Fibroblast of villous mesenchyme (primary cell): ENCODE results near the gene COX4I2. TPM values are rescaled to one million over a fixed set of nuclear protein-coding genes. Genes with fewer than 3 reads are reported as not detected.
"Not testable (repeated sequence)": the region's sequence is repeated elsewhere in the genome, so short reads cannot be mapped to it uniquely, and the experiment has no call there.

Source experiments
- DNase-seq: peaks from one replicate; pipeline ENCODE4 v3.0.0-alpha.2; 2010; ENCODE audit warnings: low read depth
- H3K4me3 ChIP-seq: 2 replicates; pipeline ENCODE4 v1.5.1; 2011; ENCODE audit warnings: low read depth, mild to moderate bottlenecking, low read length
- total RNA-seq: library from RNA; depleted of rRNA; stranded (reverse); fragments of >200 nt; gene quantifications from 2 replicates; pipeline ENCODE4 v1.2.3, GENCODE V29; 2012
- TF ChIP-seq, protein P1 (sequence below): IDR thresholded peaks from 2 replicates; pipeline ENCODE4 v1.5.1; 2012; ENCODE audit warnings: low read depth, mild to moderate bottlenecking, low read length; ENCODE audit not compliant: insufficient read depth

Gene COX4I2
- total RNA-seq, 1 donor, result not detected

- DNase-seq, result peak; percentile 41
- TF ChIP-seq, protein P1, sequence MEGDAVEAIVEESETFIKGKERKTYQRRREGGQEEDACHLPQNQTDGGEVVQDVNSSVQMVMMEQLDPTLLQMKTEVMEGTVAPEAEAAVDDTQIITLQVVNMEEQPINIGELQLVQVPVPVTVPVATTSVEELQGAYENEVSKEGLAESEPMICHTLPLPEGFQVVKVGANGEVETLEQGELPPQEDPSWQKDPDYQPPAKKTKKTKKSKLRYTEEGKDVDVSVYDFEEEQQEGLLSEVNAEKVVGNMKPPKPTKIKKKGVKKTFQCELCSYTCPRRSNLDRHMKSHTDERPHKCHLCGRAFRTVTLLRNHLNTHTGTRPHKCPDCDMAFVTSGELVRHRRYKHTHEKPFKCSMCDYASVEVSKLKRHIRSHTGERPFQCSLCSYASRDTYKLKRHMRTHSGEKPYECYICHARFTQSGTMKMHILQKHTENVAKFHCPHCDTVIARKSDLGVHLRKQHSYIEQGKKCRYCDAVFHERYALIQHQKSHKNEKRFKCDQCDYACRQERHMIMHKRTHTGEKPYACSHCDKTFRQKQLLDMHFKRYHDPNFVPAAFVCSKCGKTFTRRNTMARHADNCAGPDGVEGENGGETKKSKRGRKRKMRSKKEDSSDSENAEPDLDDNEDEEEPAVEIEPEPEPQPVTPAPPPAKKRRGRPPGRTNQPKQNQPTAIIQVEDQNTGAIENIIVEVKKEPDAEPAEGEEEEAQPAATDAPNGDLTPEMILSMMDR, result no peak
These were observed 28.7 kb downstream of the COX4I2 start for GRCh38 chr20:31666258-31667042.

DNA sequence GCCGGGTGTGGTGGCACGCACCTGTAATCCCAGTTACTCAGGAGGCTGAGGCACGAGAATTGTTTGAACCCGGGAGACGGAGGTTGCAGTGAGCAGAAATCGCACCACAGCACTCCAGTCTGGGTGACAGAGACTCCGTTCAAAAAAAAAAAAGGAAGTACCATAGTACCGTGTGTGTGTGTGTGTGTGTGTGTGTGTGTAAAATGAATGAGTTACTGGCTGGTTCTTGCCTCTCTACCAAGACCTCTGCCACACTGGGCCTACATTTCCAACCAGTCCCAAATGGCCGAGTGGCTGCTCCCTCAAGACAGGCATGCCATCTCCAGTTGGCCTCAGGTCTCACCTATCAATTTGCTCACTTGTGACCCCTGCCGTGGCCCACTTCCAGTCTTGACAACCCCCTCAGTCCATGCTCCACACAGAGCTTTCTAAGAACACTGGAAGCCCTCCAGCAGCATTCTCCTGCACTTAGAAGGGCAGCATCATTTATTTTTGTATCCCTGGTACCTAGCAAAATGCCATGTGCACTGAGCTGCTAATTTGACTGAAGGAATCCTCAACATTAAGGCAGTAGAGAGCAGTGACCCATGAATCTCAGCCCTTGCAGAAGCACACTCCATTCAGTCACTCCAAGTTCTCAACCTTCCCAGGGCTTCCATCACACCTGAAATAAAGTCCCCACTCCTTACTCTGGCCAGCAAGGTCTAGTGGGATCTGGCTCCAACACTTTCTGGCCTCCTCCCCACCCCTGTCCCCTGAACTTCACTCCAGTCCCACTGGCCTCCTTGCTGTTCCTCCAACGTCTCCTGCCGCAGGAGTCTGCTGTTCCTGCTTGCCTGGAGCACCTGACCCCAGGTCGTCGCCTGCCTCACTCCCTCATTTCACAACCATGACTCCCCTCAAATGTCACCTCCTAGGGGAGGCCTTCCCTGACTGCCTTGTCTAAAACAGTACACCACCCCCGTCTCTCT lies 29.9 kb downstream of the COX4I2 start:
- DNase-seq, result no peak
- TF ChIP-seq, protein P1, result no peak
- H3K4me3 ChIP-seq, result no peak overlapping the region

More at GRCh38 chr20:31666258-31667042, 28.7 kb downstream of the COX4I2 start:
- no peak overlapping the region for H3K4me3 ChIP-seq

DNA sequence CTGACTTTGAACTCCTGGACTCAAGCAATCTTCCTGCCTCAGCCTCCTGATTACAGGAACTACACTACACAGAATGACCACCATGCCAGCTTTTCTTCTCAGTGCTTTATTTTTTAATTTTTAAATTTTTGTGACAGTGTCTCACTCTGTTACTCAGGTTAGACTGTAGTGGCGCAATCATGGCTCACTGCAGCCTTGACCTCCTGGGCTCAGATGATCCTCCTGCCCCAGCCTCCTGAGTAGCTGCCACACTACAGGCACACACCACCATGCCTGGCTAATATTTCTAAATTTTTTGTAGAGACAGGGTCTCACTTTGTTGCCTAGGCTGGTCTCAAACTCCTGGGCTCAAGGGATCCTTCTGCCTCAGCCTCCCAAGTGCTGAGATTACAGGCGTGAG lies 31.2 kb downstream of the COX4I2 start:
- not testable (repeated sequence) for H3K4me3 ChIP-seq, DNase-seq

- DNase-seq, result no peak
- TF ChIP-seq, protein P1, result no peak
- H3K4me3 ChIP-seq, result no peak overlapping the region
These were observed 32.2 kb downstream of the COX4I2 start for GRCh38 chr20:31669876-31670275.

DNA sequence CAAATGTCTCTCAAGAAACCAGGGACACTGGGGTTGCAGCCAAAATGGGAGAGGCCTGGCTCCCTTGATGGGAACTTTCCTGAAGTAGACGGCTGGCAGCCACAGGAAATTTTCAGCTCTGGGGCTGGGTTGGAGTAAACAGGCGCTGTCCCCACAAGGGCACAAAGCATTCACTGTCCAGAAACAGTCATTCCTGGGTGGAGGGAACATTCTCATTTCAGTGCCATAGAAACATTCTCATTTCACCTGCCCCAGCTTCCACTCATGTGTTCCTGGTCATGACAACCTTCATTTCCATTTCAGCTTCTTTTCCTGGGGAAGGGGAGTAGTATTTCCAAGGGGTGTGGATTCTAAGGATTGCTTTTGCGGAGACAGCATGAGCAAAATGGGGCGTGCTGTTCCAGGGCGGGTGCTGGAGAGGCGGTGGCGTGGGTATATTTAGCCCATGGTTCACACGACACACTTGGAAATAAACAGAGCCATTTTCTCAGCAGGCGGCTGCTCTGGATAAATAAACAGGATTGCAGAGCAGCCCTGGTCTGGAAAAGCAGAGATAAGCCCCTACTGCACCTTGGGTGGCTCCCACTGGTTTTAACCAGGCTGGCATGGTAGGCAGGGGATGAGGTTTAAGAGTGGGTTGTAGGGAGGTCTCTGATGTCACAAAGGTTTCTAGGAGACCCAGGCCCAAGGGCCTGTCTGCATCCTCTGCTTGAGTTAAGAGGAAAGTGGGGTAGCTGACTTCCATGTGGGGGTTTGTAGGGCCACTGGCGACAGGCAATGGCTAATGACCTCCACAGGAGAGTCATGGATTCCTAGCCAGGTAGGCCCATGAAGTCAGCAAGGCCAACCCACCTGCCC lies 32.9 kb downstream of the COX4I2 start:
- DNase-seq, result peak; percentile 85
- TF ChIP-seq, protein P1, result no peak
- no peak overlapping the region for H3K4me3 ChIP-seq

- TF ChIP-seq, protein P1, result no peak
- no peak for DNase-seq
- no peak overlapping the region for H3K4me3 ChIP-seq
These were observed 33.6 kb downstream of the COX4I2 start for GRCh38 chr20:31671324-31671723.
